ENCODE results near the gene RSU1. TPM values are rescaled to one million over a fixed set of nuclear protein-coding genes. Genes with fewer than 3 reads are reported as not detected.

The RSU1 gene
- total and polyA plus RNA-seq, 10 of the 15 experiments (the other 5 are each of a cell fraction or from before 2014, with no cell fraction given): 49.2 to 139 (median 81.3) TPM

DNA sequence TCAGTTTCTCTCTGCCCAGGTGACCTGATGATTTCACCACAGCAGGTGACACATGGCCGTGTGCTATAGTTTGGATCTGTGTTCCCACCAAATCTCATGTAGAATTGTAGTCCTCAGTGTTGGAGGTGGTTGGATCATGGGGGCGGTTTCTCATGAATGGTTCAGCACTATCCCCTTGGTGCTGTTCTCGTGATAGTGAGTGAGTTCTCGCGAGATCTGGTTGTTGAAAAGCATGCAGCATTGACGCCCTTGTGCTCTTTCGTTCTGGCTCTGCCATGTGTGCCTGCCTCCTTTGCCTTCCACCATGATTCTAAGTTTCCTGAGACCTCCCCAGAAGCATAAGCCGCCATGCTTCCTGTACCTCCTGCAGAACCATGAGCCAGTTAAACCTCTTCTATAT, 210.3 kb downstream of the RSU1 start (continued):
- TF ChIP-seq, protein P1, sequence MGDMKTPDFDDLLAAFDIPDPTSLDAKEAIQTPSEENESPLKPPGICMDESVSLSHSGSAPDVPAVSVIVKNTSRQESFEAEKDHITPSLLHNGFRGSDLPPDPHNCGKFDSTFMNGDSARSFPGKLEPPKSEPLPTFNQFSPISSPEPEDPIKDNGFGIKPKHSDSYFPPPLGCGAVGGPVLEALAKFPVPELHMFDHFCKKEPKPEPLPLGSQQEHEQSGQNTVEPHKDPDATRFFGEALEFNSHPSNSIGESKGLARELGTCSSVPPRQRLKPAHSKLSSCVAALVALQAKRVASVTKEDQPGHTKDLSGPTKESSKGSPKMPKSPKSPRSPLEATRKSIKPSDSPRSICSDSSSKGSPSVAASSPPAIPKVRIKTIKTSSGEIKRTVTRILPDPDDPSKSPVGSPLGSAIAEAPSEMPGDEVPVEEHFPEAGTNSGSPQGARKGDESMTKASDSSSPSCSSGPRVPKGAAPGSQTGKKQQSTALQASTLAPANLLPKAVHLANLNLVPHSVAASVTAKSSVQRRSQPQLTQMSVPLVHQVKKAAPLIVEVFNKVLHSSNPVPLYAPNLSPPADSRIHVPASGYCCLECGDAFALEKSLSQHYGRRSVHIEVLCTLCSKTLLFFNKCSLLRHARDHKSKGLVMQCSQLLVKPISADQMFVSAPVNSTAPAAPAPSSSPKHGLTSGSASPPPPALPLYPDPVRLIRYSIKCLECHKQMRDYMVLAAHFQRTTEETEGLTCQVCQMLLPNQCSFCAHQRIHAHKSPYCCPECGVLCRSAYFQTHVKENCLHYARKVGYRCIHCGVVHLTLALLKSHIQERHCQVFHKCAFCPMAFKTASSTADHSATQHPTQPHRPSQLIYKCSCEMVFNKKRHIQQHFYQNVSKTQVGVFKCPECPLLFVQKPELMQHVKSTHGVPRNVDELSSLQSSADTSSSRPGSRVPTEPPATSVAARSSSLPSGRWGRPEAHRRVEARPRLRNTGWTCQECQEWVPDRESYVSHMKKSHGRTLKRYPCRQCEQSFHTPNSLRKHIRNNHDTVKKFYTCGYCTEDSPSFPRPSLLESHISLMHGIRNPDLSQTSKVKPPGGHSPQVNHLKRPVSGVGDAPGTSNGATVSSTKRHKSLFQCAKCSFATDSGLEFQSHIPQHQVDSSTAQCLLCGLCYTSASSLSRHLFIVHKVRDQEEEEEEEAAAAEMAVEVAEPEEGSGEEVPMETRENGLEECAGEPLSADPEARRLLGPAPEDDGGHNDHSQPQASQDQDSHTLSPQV (IDR thresholded peaks at IDR 0.05): no peak
- TF ChIP-seq RAD51 (IDR thresholded peaks at IDR 0.05): no peak

DNA sequence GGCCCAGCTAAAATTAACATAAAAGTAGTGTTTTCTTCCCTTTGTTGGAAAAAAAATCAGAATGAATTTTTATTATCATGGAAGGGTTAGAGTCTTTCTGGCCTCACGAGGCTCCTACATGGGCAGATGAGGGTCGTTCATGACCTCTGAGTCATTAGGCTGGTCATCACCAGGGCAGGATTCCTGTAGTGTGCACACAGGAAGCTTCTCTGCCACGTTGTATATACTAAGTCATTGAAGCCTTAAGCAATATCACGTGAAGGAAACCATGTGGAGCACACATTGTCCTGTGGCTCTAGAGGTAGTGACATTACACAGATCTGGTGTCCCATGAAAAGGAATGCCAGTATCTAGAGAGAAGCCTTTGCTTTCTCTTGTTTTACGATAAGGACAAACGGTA, 210.8 kb downstream of the RSU1 start:
- ChIA-PET SMC1A (ENCODE audit: uncharacterized antibody, unreplicated experiment) (no interaction called here), RAD21 (ENCODE audit: unreplicated experiment) (no interaction called here), CTCF (no interaction called here), POLR2A (no interaction called here)
- Histone ChIP-seq H3K4me2 (ENCODE audit: control insufficient read depth, insufficient read depth) (no peak overlapping the region), H3K36me3 (ENCODE audit: control insufficient read depth in 2 of 2, insufficient read depth in 2 of 2, low read length in 1 of 2) (no peaks in the 10 kb centered on the region; a peak in 1 of 4 replicates), H3K27ac (ENCODE audit: control insufficient read depth, insufficient read depth) (no peak overlapping the region), H3K27me3 (replicated peaks in 1 of 2; ENCODE audit: control insufficient read depth in 2 of 2, insufficient read depth in 2 of 2, low read length in 1 of 2) (no peaks in the 10 kb centered on the region), H3K4me1 (ENCODE audit: control insufficient read depth, insufficient read depth, low read length) (no peaks in the 10 kb centered on the region), H3K9me3 (replicated peaks; ENCODE audit: control insufficient read depth, insufficient read depth, low read length) (no peaks in the 10 kb centered on the region), H2AFZ (ENCODE audit: control insufficient read depth, low read depth, low read length) (no peak overlapping the region), H3K79me2 (ENCODE audit: control insufficient read depth, insufficient read depth, low read length) (no peaks in the 10 kb centered on the region), H3K9ac (ENCODE audit: control insufficient read depth, insufficient read depth, low read length) (no peak overlapping the region), H4K20me1 (ENCODE audit: control insufficient read depth, insufficient read depth) (no peaks in the 10 kb centered on the region), H3K4me3 (no peak overlapping the region)
- BruUV-seq (replicated peaks): no TSS peak
- FAIRE-seq (no peak), ATAC-seq (no peak), DNase-seq (ENCODE audit: low read depth, low spot score) (no peak)
- 78% methylated on average over 6 of the region's 6 CpGs for WGBS (ENCODE audit: insufficient coverage, insufficient replicate concordance, low lambda C conversion rate, missing lambda C conversion rate)
- in situ Hi-C loops (cut with MboI): no loop called here
- intact Hi-C loops (cut with micrococcal nuclease; ENCODE audit: unreplicated experiment): no loop called here
- TF ChIP-seq MYC (IDR thresholded peaks at IDR 0.05; ENCODE audit: insufficient read depth, insufficient read length, insufficient replicate concordance, low read length, severe bottlenecking): no peak
- TF ChIP-seq, protein P2, sequence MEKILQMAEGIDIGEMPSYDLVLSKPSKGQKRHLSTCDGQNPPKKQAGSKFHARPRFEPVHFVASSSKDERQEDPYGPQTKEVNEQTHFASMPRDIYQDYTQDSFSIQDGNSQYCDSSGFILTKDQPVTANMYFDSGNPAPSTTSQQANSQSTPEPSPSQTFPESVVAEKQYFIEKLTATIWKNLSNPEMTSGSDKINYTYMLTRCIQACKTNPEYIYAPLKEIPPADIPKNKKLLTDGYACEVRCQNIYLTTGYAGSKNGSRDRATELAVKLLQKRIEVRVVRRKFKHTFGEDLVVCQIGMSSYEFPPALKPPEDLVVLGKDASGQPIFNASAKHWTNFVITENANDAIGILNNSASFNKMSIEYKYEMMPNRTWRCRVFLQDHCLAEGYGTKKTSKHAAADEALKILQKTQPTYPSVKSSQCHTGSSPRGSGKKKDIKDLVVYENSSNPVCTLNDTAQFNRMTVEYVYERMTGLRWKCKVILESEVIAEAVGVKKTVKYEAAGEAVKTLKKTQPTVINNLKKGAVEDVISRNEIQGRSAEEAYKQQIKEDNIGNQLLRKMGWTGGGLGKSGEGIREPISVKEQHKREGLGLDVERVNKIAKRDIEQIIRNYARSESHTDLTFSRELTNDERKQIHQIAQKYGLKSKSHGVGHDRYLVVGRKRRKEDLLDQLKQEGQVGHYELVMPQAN (conservative IDR thresholded peaks at IDR 0.05): no peak
- TF ChIP-seq, protein P3, sequence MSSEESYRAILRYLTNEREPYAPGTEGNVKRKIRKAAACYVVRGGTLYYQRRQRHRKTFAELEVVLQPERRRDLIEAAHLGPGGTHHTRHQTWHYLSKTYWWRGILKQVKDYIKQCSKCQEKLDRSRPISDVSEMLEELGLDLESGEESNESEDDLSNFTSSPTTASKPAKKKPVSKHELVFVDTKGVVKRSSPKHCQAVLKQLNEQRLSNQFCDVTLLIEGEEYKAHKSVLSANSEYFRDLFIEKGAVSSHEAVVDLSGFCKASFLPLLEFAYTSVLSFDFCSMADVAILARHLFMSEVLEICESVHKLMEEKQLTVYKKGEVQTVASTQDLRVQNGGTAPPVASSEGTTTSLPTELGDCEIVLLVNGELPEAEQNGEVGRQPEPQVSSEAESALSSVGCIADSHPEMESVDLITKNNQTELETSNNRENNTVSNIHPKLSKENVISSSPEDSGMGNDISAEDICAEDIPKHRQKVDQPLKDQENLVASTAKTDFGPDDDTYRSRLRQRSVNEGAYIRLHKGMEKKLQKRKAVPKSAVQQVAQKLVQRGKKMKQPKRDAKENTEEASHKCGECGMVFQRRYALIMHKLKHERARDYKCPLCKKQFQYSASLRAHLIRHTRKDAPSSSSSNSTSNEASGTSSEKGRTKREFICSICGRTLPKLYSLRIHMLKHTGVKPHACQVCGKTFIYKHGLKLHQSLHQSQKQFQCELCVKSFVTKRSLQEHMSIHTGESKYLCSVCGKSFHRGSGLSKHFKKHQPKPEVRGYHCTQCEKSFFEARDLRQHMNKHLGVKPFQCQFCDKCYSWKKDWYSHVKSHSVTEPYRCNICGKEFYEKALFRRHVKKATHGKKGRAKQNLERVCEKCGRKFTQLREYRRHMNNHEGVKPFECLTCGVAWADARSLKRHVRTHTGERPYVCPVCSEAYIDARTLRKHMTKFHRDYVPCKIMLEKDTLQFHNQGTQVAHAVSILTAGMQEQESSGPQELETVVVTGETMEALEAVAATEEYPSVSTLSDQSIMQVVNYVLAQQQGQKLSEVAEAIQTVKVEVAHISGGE (CRISPR knock-in tag; IDR thresholded peaks at IDR 0.05): no peak
- TF ChIP-seq, protein P4, sequence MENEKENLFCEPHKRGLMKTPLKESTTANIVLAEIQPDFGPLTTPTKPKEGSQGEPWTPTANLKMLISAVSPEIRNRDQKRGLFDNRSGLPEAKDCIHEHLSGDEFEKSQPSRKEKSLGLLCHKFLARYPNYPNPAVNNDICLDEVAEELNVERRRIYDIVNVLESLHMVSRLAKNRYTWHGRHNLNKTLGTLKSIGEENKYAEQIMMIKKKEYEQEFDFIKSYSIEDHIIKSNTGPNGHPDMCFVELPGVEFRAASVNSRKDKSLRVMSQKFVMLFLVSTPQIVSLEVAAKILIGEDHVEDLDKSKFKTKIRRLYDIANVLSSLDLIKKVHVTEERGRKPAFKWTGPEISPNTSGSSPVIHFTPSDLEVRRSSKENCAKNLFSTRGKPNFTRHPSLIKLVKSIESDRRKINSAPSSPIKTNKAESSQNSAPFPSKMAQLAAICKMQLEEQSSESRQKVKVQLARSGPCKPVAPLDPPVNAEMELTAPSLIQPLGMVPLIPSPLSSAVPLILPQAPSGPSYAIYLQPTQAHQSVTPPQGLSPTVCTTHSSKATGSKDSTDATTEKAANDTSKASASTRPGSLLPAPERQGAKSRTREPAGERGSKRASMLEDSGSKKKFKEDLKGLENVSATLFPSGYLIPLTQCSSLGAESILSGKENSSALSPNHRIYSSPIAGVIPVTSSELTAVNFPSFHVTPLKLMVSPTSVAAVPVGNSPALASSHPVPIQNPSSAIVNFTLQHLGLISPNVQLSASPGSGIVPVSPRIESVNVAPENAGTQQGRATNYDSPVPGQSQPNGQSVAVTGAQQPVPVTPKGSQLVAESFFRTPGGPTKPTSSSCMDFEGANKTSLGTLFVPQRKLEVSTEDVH (IDR thresholded peaks at IDR 0.05; ENCODE audit: low read depth, partially characterized antibody): no peak
